K562 (cell line): ENCODE measurements around the gene CCDC60.

Experiments
- CREM ChIP-seq: IDR thresholded peaks from 2 replicates; pipeline ENCODE4 v1.6.1; 2014; ENCODE audit warnings: antibody characterized with exemption, low read depth
- CSDE1 ChIP-seq, 2 experiments: fragments of 450-650 bp; IDR thresholded peaks; 2 replicates each; pipeline ENCODE4 v1.6.1; 2016; ENCODE audit warnings: mild to moderate bottlenecking in 1 of 2
- HCFC1 ChIP-seq: IDR thresholded peaks from 2 replicates; pipeline ENCODE4 v1.6.1; 2012; ENCODE audit warnings: low read depth, low read length, improper control_type of control experiment
- MAZ ChIP-seq, 2 experiments: fragments of 450-650 bp in 1 of 2; sonication (generic) in 1 of 2; formaldehyde crosslinking; IDR thresholded peaks in 1 of 2; conservative IDR thresholded peaks in 1 of 2; 2 replicates each; pipeline versions ENCODE4 v1.4.0 to v1.5.0; 2020; ENCODE audit warnings: mild to moderate bottlenecking in 1 of 2, missing genetic modification reagents in 1 of 2
- MEF2A ChIP-seq: IDR thresholded peaks from 2 replicates; pipeline ENCODE4 v1.6.1; 2011; ENCODE audit warnings: low read depth, mild to moderate bottlenecking, low read length, moderate library complexity; ENCODE audit not compliant: control insufficient read depth
- POLR2A ChIP-seq: fragments of 450-650 bp; conservative IDR thresholded peaks from 2 replicates; pipeline ENCODE4 v1.6.1; 2016
- PPARD ChIP-seq: fragments of 250-450 bp; sonication (Bioruptor Pico); IDR thresholded peaks from 2 replicates; pipeline ENCODE4 v1.8.0; 2022; ENCODE audit warnings: inconsistent platforms, mild to moderate bottlenecking, moderate library complexity
- SMAD3 ChIP-seq: fragments of 450-650 bp; formaldehyde crosslinking; conservative IDR thresholded peaks from 2 replicates; pipeline ENCODE4 v1.4.0; 2020; ENCODE audit warnings: mild to moderate bottlenecking
- ZC3H4 ChIP-seq: sonication (generic); formaldehyde crosslinking; IDR thresholded peaks from 2 replicates; pipeline ENCODE4 v1.9.0; 2021; ENCODE audit warnings: missing genetic modification reagents, borderline replicate concordance
- ZKSCAN1 ChIP-seq: fragments of 150-350 bp; IDR thresholded peaks from 2 replicates; pipeline ENCODE4 v1.6.1; 2016; ENCODE audit warnings: low read depth, low read length
- ZNF274 ChIP-seq: IDR thresholded peaks from 2 replicates; pipeline ENCODE4 v1.6.1; 2011; ENCODE audit warnings: low read depth, mild to moderate bottlenecking, low read length, moderate library complexity, borderline replicate concordance
- TF ChIP-seq, protein P1 (sequence below): sonication (generic); formaldehyde crosslinking; IDR thresholded peaks from 2 replicates; pipeline ENCODE4 v1.8.0; 2022; ENCODE audit warnings: missing genetic modification reagents, mild to moderate bottlenecking, borderline replicate concordance
- TF ChIP-seq, protein P2 (sequence below), 3 experiments: IDR thresholded peaks in 2 of 3; conservative IDR thresholded peaks in 1 of 3; 2 replicates each; pipeline ENCODE4 v1.5.1; 2011 to 2012; ENCODE audit warnings: low read length in 3 of 3, mild to moderate bottlenecking in 3 of 3, control low read depth in 2 of 3, improper control_type of control experiment in 1 of 3, inconsistent platforms in 1 of 3, low read depth in 1 of 3, mixed read lengths in 1 of 3, moderate library complexity in 1 of 3; ENCODE audit not compliant: insufficient read depth in 2 of 3
- TF ChIP-seq, protein P3 (sequence below): IDR thresholded peaks from 2 replicates; pipeline ENCODE4 v1.6.1; 2011; ENCODE audit warnings: borderline replicate concordance, low read depth, mild to moderate bottlenecking, moderate library complexity, low read length; ENCODE audit not compliant: insufficient read depth, poor library complexity, severe bottlenecking

DNA sequence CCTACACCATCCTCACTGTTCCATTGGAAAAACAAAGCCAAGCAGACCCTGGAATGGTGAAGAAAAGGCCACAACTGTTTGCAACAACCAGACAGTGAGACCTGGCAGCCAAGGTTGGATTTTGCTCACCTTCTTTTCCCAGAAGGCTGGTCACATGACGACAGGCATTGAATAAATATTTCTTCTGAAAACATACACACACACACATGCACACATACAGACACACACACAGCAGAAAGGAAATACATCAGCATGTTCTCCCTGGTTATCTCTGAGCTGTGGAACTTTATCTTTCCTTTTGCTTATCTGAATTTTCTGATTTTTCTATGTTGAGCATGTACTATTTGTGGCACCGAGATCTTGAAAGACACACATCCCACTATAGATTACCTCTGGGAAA is 38.0 kb upstream of the CCDC60 start:
- TF ChIP-seq POLR2A (no peak), ZNF274 (no peak), MAZ (CRISPR knock-in tag; conservative IDR thresholded peaks at IDR 0.05 in 1 of 2, IDR thresholded peaks at IDR 0.05 in 1 of 2) (no peak), ZKSCAN1 (no peak), HCFC1 (no peak), PPARD (no peak), SMAD3 (no peak), CSDE1 (IDR thresholded peaks at IDR 0.05) (no peak), ZC3H4 (CRISPR knock-in tag) (no peak), MEF2A (no peak), CREM (no peak)
- TF ChIP-seq, protein P1, sequence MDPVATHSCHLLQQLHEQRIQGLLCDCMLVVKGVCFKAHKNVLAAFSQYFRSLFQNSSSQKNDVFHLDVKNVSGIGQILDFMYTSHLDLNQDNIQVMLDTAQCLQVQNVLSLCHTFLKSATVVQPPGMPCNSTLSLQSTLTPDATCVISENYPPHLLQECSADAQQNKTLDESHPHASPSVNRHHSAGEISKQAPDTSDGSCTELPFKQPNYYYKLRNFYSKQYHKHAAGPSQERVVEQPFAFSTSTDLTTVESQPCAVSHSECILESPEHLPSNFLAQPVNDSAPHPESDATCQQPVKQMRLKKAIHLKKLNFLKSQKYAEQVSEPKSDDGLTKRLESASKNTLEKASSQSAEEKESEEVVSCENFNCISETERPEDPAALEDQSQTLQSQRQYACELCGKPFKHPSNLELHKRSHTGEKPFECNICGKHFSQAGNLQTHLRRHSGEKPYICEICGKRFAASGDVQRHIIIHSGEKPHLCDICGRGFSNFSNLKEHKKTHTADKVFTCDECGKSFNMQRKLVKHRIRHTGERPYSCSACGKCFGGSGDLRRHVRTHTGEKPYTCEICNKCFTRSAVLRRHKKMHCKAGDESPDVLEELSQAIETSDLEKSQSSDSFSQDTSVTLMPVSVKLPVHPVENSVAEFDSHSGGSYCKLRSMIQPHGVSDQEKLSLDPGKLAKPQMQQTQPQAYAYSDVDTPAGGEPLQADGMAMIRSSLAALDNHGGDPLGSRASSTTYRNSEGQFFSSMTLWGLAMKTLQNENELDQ (CRISPR knock-in tag): no peak
- TF ChIP-seq, protein P2, sequence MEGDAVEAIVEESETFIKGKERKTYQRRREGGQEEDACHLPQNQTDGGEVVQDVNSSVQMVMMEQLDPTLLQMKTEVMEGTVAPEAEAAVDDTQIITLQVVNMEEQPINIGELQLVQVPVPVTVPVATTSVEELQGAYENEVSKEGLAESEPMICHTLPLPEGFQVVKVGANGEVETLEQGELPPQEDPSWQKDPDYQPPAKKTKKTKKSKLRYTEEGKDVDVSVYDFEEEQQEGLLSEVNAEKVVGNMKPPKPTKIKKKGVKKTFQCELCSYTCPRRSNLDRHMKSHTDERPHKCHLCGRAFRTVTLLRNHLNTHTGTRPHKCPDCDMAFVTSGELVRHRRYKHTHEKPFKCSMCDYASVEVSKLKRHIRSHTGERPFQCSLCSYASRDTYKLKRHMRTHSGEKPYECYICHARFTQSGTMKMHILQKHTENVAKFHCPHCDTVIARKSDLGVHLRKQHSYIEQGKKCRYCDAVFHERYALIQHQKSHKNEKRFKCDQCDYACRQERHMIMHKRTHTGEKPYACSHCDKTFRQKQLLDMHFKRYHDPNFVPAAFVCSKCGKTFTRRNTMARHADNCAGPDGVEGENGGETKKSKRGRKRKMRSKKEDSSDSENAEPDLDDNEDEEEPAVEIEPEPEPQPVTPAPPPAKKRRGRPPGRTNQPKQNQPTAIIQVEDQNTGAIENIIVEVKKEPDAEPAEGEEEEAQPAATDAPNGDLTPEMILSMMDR (IDR thresholded peaks at IDR 0.05 in 2 of 3, conservative IDR thresholded peaks at IDR 0.05 in 1 of 3; ENCODE audit: insufficient read depth in 2 of 3, low read depth in 1 of 3, low read length in 3 of 3): no peak
- TF ChIP-seq, protein P3, sequence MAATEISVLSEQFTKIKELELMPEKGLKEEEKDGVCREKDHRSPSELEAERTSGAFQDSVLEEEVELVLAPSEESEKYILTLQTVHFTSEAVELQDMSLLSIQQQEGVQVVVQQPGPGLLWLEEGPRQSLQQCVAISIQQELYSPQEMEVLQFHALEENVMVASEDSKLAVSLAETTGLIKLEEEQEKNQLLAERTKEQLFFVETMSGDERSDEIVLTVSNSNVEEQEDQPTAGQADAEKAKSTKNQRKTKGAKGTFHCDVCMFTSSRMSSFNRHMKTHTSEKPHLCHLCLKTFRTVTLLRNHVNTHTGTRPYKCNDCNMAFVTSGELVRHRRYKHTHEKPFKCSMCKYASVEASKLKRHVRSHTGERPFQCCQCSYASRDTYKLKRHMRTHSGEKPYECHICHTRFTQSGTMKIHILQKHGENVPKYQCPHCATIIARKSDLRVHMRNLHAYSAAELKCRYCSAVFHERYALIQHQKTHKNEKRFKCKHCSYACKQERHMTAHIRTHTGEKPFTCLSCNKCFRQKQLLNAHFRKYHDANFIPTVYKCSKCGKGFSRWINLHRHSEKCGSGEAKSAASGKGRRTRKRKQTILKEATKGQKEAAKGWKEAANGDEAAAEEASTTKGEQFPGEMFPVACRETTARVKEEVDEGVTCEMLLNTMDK: no peak
